GM18870 (cell line): ENCODE data around the gene DRD1.
"Not testable (repeated sequence)": the region's sequence is repeated elsewhere in the genome, so short reads cannot be mapped to it uniquely, and the experiment has no call there.

Source experiments
- ATAC-seq: cut with Tn5 transposase; IDR thresholded peaks from one replicate; pipeline ENCODE4 v1.9.1; 2021; ENCODE audit warnings: moderate library complexity; ENCODE audit not compliant: unreplicated experiment

DRD1 gene

GRCh38 chr5:175468892-175469291 is 24.9 kb upstream of the DRD1 start:
- no peak for ATAC-seq

DNA sequence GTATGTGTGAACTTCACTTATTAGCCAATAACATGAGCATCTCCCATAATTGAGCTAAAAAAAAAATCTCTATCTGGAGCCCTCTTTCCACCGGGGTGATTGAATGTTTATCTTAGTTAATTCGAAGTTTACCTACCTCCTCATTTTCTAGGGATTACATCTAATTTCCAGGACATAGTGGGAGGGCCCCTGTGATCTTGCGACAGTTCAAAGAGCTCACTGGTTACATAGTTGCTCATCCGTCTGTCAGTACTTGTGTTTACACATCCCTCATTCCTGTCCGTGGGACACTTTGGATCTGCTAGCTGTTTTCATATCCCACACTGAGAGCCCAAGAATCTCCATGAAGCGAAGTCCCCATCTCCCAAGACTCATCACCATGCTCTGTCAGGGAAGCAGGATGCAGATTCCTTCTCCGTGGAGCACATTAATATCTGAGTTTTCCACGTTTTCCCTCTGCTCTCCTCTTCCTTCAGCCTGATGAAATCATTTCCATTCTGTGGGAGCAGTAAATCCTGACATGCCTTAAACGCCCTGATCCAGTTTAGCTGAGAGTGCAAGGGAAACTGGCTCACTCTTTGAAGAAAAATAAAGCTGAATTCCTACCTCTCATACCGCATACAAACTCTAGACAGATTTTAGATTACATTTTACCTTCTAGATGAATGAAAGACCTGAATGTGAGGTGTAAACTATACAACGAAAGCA is 24.2 kb upstream of the DRD1 start:
- ATAC-seq: no peak

DNA sequence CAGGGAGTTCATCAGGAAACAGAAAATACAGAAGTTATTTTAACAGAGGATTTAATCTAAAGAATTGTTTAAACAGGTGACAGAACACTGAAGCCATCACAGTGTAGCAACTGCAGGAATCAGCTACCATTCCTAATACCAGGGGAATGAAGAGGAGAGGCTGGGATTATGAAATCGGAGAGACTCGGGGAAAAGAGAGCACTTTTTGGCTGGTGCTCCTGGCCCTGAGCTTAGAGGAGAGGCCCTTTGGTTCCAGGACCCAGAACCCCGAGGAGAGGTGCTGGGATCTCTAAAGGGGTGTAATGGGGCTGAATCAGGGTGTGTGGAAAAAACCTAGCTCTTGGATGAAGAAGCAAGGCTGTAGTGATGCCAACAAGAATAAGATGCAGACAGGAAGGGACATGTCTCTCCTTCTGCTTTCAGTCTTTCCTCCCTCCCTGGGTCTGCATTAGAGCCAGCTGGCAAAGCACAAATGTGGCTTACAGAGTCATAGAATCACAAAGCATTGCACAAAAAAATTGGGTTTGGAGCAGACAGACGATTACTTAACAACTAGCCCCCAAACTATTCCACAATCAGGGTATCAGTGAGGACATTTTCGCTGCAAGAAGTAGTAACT is 22.8 kb upstream of the DRD1 start:
- no peak for ATAC-seq

GRCh38 chr5:175465282-175465681 is 21.3 kb upstream of the DRD1 start:
- ATAC-seq: no peak

GRCh38 chr5:175464942-175465233 is 20.9 kb upstream of the DRD1 start:
- ATAC-seq: no peak

- peak; percentile 97 for ATAC-seq
These were observed 20.3 kb upstream of the DRD1 start for GRCh38 chr5:175464074-175464941.

DNA sequence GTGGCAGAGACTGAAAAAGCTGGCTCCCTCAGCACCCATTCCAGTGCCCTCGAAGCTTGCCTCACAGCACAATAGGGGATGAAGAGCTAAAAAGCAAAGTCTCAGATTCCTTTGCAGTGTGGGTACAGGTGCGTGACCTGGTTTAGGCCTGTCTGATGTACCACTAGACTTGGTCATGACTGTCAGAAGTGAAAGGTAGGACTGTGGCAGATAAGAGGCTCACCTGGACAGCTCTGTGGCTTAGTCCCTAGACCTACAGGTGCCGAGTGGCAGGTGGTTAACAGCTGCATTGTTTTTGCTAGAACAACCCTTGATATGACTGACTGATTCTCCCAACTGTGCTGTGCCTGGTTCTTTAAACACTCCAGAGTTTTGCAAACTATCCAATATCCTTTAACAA is 19.7 kb upstream of the DRD1 start:
- ATAC-seq: no peak

GRCh38 chr5:175461370-175461769 is 17.4 kb upstream of the DRD1 start:
- no peak for ATAC-seq

- no peak for ATAC-seq
These were observed 16.6 kb upstream of the DRD1 start for GRCh38 chr5:175460552-175460951.

GRCh38 chr5:175460126-175460525 is 16.1 kb upstream of the DRD1 start:
- ATAC-seq: no peak

GRCh38 chr5:175457466-175457865 is 13.5 kb upstream of the DRD1 start:
- peak; percentile 99 for ATAC-seq

GRCh38 chr5:175456105-175456742 is 12.2 kb upstream of the DRD1 start:
- no peak for ATAC-seq

DNA sequence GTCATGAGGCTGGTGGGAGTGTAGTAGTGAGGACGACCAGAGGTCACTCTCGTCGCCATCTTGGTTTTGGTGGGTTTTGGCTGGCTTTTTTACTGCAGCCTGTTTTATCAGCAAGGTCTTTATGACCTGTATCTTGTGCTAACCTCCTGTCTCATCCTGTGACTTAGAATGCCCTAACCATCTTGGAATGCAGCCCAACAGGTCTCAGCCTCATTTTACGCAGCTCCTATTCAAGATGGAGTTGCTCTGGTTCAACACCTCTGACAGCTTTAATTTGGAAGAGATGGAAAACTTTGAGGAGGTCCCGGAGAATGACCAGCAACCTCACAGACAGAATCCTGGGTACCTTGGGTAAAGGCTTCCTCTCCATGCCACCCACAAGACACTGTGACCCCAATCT is 10.4 kb upstream of the DRD1 start:
- not testable (repeated sequence) for ATAC-seq

GRCh38 chr5:175452166-175452565 is 8.2 kb upstream of the DRD1 start:
- no peak for ATAC-seq

GRCh38 chr5:175448276-175448675 is 4.3 kb upstream of the DRD1 start:
- no peak for ATAC-seq

DNA sequence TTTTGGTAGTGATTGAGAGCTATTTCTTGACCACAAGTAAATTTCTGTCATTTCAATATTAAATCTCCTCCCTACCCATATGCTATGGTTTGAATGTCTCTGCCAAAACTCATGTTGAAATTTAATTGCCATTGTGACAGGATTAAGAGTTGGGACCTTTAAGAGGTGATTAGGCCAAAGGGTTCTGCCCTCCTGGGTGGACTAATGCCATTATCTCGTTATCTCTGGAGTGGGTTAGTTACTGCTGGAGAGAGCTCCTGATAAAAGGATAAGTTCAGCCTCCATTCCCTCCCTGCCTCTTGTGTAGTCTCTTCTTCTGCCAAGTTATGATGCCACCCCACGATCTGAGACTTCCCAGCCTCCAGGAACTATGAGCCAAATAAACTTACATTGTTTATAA is 3.6 kb upstream of the DRD1 start:
- no peak for ATAC-seq

DNA sequence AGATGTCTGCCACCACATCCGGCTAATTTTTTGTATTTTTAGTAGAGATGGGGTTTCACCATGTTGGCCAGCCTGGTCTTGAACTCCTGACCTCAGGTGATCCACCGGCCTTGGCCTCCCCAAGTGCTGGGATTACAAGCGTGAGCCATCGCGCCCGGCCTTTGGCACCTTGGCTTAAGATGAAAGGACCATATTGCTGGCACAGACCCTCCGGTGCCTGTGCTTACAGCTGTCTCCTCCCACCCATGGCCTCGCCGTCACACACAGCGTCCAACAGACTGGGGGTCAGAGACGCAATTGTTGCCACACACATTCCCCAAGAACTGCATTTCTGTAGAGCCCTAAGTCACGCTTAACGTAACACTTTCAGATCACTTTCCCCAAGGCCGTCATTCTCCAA is 2.4 kb upstream of the DRD1 start:
- ATAC-seq: not testable (repeated sequence)

DNA sequence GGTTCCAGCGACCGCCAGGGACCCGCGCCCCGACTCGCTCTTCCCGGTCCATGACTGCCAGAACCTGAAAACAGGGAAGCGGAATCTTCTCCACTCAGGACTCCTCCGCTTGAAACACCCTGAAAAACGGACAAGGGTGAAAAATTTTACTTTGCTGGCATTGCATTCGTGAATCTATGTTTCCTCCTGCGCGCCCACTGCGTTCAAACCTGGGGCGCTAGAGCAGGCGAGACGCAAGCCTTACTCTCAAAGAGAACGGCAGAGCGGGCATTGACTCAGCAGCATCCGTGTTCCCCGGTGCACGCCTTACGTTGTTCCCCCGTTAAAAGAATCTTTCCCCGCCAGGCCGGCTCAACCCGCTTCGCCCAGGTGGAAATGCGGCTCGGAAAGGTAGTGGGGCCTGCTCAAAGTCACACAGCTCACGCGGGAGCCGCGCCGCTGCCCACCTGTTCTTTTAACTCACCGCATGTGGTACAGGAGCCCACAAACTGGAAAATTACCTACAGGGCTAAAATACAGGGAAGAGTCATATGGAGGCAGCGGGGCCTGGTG is 999 bp upstream of the DRD1 start:
- no peak for ATAC-seq

DNA sequence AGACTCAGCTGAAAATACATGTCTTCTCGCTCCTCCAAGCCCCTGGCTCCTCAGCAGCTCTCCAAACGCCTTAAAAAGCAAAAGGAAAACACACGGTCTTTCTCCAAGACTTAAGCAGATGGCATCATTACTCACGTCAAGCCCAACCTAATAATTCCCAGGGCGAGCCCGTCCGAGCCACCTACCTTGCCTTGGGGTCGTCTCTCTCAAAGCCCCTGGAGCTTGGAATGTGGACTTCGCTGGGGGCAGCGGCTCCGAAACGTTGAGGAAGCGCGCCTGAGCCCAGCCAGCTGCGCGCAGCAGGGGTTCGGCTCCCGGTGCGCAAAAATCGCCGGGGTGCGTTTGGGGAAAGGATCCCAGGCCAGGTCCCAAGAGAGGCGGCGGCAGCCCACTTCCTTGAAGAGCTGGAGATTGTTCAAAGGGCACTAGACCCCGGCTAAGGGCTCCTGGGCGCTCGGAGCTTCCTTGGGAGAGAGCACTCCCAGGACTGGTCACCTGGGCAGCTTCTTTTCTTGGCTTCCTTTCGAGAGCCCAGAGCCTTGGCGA is 395 bp downstream of the DRD1 start:
- ATAC-seq: no peak

DNA sequence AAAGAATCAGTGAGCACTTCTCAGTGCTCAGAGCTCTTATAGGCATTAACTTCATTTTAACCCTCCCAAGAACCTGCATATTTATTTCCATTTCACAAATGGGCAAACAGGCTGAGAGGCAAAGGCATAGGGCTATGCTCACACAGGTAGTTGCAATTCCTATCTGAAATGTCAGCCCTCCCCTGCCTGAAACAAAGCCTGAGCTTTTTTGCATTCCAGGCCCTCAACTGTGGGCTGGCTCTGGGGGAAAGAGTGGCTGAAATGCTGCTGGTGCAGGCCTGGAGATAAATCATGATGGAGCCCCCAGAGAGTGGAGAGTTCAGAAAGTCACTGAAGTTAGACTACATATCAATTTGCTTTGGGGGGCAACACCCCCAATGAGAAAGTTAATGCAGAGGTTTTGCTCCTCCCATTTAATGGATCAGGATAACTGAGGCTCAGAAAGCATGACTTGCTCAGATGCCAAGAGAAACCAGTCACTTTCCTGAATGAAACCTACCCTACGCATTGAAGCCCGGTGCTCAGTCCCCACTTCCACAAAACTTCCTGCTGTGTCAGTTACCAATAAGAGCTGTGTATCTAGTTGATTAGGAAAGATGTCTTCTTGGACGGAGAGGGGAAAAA is 5.6 kb downstream of the DRD1 start:
- no peak for ATAC-seq

DNA sequence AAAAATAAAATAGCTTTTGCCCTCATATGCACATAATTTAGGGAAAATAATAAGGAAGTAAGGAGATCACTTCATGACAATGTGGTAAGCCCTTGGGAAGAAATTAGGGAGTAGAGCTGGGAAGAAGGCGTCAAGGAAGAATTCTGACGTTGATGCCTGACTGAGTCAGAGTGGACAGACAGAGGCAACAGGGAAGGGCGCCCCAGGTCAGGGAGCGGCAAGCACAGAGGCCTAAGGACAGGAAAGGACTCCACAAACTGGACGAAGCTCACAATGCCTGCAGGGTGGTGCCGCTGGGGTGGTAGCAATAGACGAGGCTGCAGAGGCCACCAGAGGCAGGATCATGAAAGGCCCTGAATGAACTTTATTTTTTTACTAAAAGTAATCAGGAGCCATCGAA is 7.6 kb downstream of the DRD1 start:
- ATAC-seq: no peak
